Osteoblast (primary cell): ENCODE measurements around the gene PPP1R3A. TPM values are rescaled to one million over a fixed set of nuclear protein-coding genes. Genes with fewer than 3 reads are reported as not detected.

Experiments used
- DNase-seq: peaks from one replicate; pipeline ENCODE4 v3.0.0; 2011; ENCODE audit warnings: low spot score, mixed read lengths; ENCODE audit not compliant: insufficient read length; ENCODE audit errors: missing footprints
- H2AFZ ChIP-seq: 2 replicates; pipeline ENCODE4 v1.6.0; 2011; ENCODE audit warnings: mild to moderate bottlenecking, low read length
- H3K27ac ChIP-seq: 2 replicates; pipeline ENCODE4 v1.5.1; 2011; ENCODE audit warnings: mild to moderate bottlenecking, low read depth, low read length, moderate library complexity
- H3K27me3 ChIP-seq: 2 replicates; pipeline ENCODE4 v1.6.0; 2012; ENCODE audit warnings: mild to moderate bottlenecking, control low read depth, inconsistent platforms, low read length, moderate library complexity; ENCODE audit not compliant: insufficient read depth
- H3K36me3 ChIP-seq: 2 replicates; pipeline ENCODE4 v1.5.1; 2011; ENCODE audit warnings: mild to moderate bottlenecking, low read length, control low read depth, moderate library complexity; ENCODE audit not compliant: insufficient read depth
- H3K4me1 ChIP-seq: 2 replicates; pipeline ENCODE4 v1.5.1; 2011; ENCODE audit warnings: mild to moderate bottlenecking, low read length, control low read depth, moderate library complexity; ENCODE audit not compliant: insufficient read depth
- H3K4me2 ChIP-seq: 2 replicates; pipeline ENCODE4 v1.6.0; 2011; ENCODE audit warnings: mild to moderate bottlenecking, low read length; ENCODE audit not compliant: insufficient read depth
- H3K4me3 ChIP-seq: fragments of 200-600 bp; sonication (generic); 3 replicates; pipeline ENCODE4 v1.5.1; 2012; ENCODE audit warnings: mild to moderate bottlenecking, low read length, inconsistent platforms; ENCODE audit not compliant: insufficient read depth
- H3K79me2 ChIP-seq: 2 replicates; pipeline ENCODE4 v1.6.0; 2012; ENCODE audit warnings: mild to moderate bottlenecking, low read length, control low read depth, inconsistent platforms; ENCODE audit not compliant: insufficient read depth
- H3K9me3 ChIP-seq: 2 replicates; pipeline ENCODE4 v1.5.1; 2011; ENCODE audit warnings: low read depth, low read length, control low read depth
- H4K20me1 ChIP-seq: 2 replicates; pipeline ENCODE4 v1.6.0; 2012; ENCODE audit warnings: mild to moderate bottlenecking, low read length, control low read depth; ENCODE audit not compliant: insufficient read depth
- total RNA-seq: library from RNA; depleted of rRNA; stranded (reverse); fragments of >200 nt; gene quantifications from 2 replicates; pipeline ENCODE4 v1.2.3, GENCODE V29; 2012
- TF ChIP-seq, protein P1 (sequence below): IDR thresholded peaks from 2 replicates; pipeline ENCODE4 v1.5.1; 2011; ENCODE audit warnings: mild to moderate bottlenecking, low read depth, low read length, moderate library complexity; ENCODE audit errors: extremely low read depth

The PPP1R3A gene
- total RNA-seq, 1 donor = not detected

GRCh38 chr7:113873554-113874151 lies 45.2 kb downstream of the PPP1R3A start:
- Histone ChIP-seq H3K4me2 (no peak overlapping the region), H3K36me3 (no peaks in the 10 kb centered on the region), H3K27me3 (no peaks in the 10 kb centered on the region), H3K4me1 (no peaks in the 10 kb centered on the region), H3K79me2 (no peaks in the 10 kb centered on the region), H3K9me3 (no peaks in the 10 kb centered on the region), H3K27ac (no peak overlapping the region), H4K20me1 (no peaks in the 10 kb centered on the region), H2AFZ (no peak overlapping the region), H3K4me3 (no peak overlapping the region)
- TF ChIP-seq, protein P1, sequence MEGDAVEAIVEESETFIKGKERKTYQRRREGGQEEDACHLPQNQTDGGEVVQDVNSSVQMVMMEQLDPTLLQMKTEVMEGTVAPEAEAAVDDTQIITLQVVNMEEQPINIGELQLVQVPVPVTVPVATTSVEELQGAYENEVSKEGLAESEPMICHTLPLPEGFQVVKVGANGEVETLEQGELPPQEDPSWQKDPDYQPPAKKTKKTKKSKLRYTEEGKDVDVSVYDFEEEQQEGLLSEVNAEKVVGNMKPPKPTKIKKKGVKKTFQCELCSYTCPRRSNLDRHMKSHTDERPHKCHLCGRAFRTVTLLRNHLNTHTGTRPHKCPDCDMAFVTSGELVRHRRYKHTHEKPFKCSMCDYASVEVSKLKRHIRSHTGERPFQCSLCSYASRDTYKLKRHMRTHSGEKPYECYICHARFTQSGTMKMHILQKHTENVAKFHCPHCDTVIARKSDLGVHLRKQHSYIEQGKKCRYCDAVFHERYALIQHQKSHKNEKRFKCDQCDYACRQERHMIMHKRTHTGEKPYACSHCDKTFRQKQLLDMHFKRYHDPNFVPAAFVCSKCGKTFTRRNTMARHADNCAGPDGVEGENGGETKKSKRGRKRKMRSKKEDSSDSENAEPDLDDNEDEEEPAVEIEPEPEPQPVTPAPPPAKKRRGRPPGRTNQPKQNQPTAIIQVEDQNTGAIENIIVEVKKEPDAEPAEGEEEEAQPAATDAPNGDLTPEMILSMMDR = no peak
- no peak for DNase-seq

DNA sequence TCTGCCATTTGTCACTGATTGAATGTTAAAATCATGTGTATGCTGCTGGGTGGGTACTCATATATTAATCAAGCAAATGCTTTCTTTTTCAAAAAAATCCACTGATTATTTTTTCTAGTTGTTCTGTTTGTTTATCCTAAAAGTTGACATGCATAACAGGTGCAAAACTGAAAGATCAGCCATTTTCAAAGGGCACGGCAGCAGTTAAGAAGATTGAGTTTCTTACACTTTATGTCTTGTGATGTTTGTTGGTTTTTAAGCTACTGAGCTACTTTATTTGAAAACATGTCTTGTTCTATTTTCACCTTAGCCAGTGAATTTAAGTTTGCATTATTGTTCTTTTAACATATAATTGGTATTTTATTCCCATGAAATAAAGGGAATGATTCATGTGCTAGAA lies 45.8 kb downstream of the PPP1R3A start:
- Histone ChIP-seq H2AFZ (no peak overlapping the region), H3K36me3 (no peaks in the 10 kb centered on the region), H3K4me3 (no peak overlapping the region), H3K4me1 (no peaks in the 10 kb centered on the region), H4K20me1 (no peaks in the 10 kb centered on the region), H3K27ac (no peak overlapping the region), H3K79me2 (no peaks in the 10 kb centered on the region), H3K4me2 (no peak overlapping the region), H3K27me3 (no peaks in the 10 kb centered on the region), H3K9me3 (no peaks in the 10 kb centered on the region)
- DNase-seq = no peak
- TF ChIP-seq, protein P1 = no peak

GRCh38 chr7:113867325-113867724 lies 51.5 kb downstream of the PPP1R3A start:
- H3K4me2 ChIP-seq = no peak overlapping the region
- no peak overlapping the region for H2AFZ ChIP-seq
- DNase-seq = no peak
- no peaks in the 10 kb centered on the region for H3K4me1 ChIP-seq
- no peaks in the 10 kb centered on the region for H3K9me3 ChIP-seq
- H3K79me2 ChIP-seq = no peaks in the 10 kb centered on the region
- no peaks in the 10 kb centered on the region for H3K27me3 ChIP-seq
- TF ChIP-seq, protein P1 = no peak
- H3K27ac ChIP-seq = no peak overlapping the region
- no peaks in the 10 kb centered on the region for H3K36me3 ChIP-seq
- no peaks in the 10 kb centered on the region for H4K20me1 ChIP-seq
- H3K4me3 ChIP-seq = no peak overlapping the region

- Histone ChIP-seq H3K4me3 (no peak overlapping the region), H3K27me3 (no peaks in the 10 kb centered on the region), H3K36me3 (no peaks in the 10 kb centered on the region)
Measured at GRCh38 chr7:113856010-113856409, 62.8 kb downstream of the PPP1R3A start.

More at GRCh38 chr7:113856010-113856409, 62.8 kb downstream of the PPP1R3A start:
- H4K20me1 ChIP-seq = no peaks in the 10 kb centered on the region
- no peak overlapping the region for H3K4me2 ChIP-seq
- H3K9me3 ChIP-seq = no peaks in the 10 kb centered on the region
- H2AFZ ChIP-seq = no peak overlapping the region
- TF ChIP-seq, protein P1 = no peak
- no peak for DNase-seq
- no peaks in the 10 kb centered on the region for H3K79me2 ChIP-seq
- H3K27ac ChIP-seq = no peak overlapping the region
- H3K4me1 ChIP-seq = no peaks in the 10 kb centered on the region
